ENCODE results near the gene TINCR. TPM values are rescaled to one million over a fixed set of nuclear protein-coding genes. Genes with fewer than 3 reads are reported as not detected.

Gene TINCR
- total RNA-seq, 1 donor from 2014 or later = 2.5 TPM

- Mint-ChIP-seq H3K27me3 (ENCODE audit: low read depth) (peaks cover 17% of the 10 kb centered on the region), H3K9me3 (peaks cover 20% of the 10 kb centered on the region), H3K4me3 (no peak overlapping the region), H3K27ac (no peak overlapping the region), H3K4me1 (peaks cover 5% of the 10 kb centered on the region), H3K36me3 (no peaks in the 10 kb centered on the region)
- no peak for TF ChIP-seq CTCF (IDR thresholded peaks at IDR 0.05; ENCODE audit: unreplicated experiment)
- no peak for DNase-seq (ENCODE audit: low spot score in 2 of 2, unreplicated experiment in 2 of 2)
Observed at GRCh38 chr19:5519076-5519475, 48.7 kb downstream of the TINCR start.

- no peak for DNase-seq (ENCODE audit: low spot score in 2 of 2, unreplicated experiment in 2 of 2)
- Mint-ChIP-seq H3K4me3 (no peak overlapping the region), H3K36me3 (no peaks in the 10 kb centered on the region), H3K27ac (no peak overlapping the region), H3K27me3 (ENCODE audit: low read depth) (peaks cover 6% of the 10 kb centered on the region), H3K9me3 (peaks cover 20% of the 10 kb centered on the region), H3K4me1 (no peaks in the 10 kb centered on the region)
- no peak for TF ChIP-seq CTCF (IDR thresholded peaks at IDR 0.05; ENCODE audit: unreplicated experiment)
Observed at GRCh38 chr19:5515737-5516136, 52.0 kb downstream of the TINCR start.

GRCh38 chr19:5514001-5514400 is 53.8 kb downstream of the TINCR start:
- Mint-ChIP-seq H3K27me3 (ENCODE audit: low read depth) (no peaks in the 10 kb centered on the region), H3K36me3 (no peaks in the 10 kb centered on the region), H3K27ac (no peak overlapping the region), H3K4me3 (no peak overlapping the region), H3K4me1 (no peaks in the 10 kb centered on the region), H3K9me3 (peaks cover 17% of the 10 kb centered on the region)
- no peak for DNase-seq (ENCODE audit: low spot score in 2 of 2, unreplicated experiment in 2 of 2)
- TF ChIP-seq CTCF (IDR thresholded peaks at IDR 0.05; ENCODE audit: unreplicated experiment) = no peak

GRCh38 chr19:5512715-5513114 is 55.0 kb downstream of the TINCR start:
- DNase-seq (ENCODE audit: low spot score in 2 of 2, unreplicated experiment in 2 of 2) = no peak
- no peak overlapping the region for H3K4me3 Mint-ChIP-seq
- H3K27me3 Mint-ChIP-seq (ENCODE audit: low read depth) = no peaks in the 10 kb centered on the region
- no peaks in the 10 kb centered on the region for H3K36me3 Mint-ChIP-seq
- H3K4me1 Mint-ChIP-seq = no peaks in the 10 kb centered on the region
- no peak overlapping the region for H3K27ac Mint-ChIP-seq
- TF ChIP-seq CTCF (IDR thresholded peaks at IDR 0.05; ENCODE audit: unreplicated experiment) = no peak
- peaks cover 17% of the 10 kb centered on the region for H3K9me3 Mint-ChIP-seq

Other genes starting within 250 kb of the TINCR start
- 235 to 241 TPM (median 240 TPM) in 3 replicates for gene PTPRS, start 227.1 kb downstream of the TINCR start, total RNA-seq
- not detected in 3 replicates for gene ZNRF4, start 112.5 kb downstream of the TINCR start, total RNA-seq
- 70.5 to 80.3 TPM (median 78.4 TPM) in 3 replicates for gene SAFB2, start 54.8 kb upstream of the TINCR start, total RNA-seq
- gene SAFB, start 55.1 kb upstream of the TINCR start, total RNA-seq = 139 to 147 TPM (median 142 TPM) in 3 replicates
- 30.0 to 32.3 TPM (median 30.7 TPM) in 3 replicates for gene MICOS13, start 112.6 kb upstream of the TINCR start, total RNA-seq
- 15.9 to 16.7 TPM (median 16.0 TPM) in 3 replicates for gene HSD11B1L, start 113.1 kb upstream of the TINCR start, total RNA-seq
- gene RPL36, start 122.3 kb upstream of the TINCR start, total RNA-seq = 947 to 1,016 TPM (median 998 TPM) in 3 replicates
- gene LONP1, start 152.2 kb upstream of the TINCR start, total RNA-seq = 63.4 to 69.8 TPM (median 69.6 TPM) in 3 replicates
- gene CATSPERD, start 152.7 kb upstream of the TINCR start, total RNA-seq = not detected in 3 replicates
- 5.4 to 6.0 TPM (median 5.9 TPM) in 3 replicates for gene PRR22, start 216.8 kb upstream of the TINCR start, total RNA-seq
- 54.0 to 61.1 TPM (median 56.9 TPM) in 3 replicates for gene DUS3L, start 223.2 kb upstream of the TINCR start, total RNA-seq
- gene NRTN, start 237.1 kb upstream of the TINCR start, total RNA-seq = 1.7 to 2.8 TPM (median 2.4 TPM) in 3 replicates

Data from mesothelial cell of epicardium (in vitro differentiated cells).